Sigmoid colon (tissue), 7 donors: ENCODE measurements around the gene HDAC4. TPM values are rescaled to one million over a fixed set of nuclear protein-coding genes. Genes with fewer than 3 reads are reported as not detected.

Source experiments
- DNase-seq: peaks from one replicate; pipeline ENCODE4 v3.0.0-alpha.2; 2019
- H3K27ac ChIP-seq, 4 donors: fragments of 200-600 bp; sonication (generic); one replicate each; pipeline ENCODE4 v1.5.1; 2016 to 2019; ENCODE audit warnings: mild to moderate bottlenecking in 1 of 4
- H3K27me3 ChIP-seq, 3 donors: fragments of 200-600 bp; sonication (generic); one replicate each; pipeline ENCODE4 v1.5.1; 2019; ENCODE audit warnings: mild to moderate bottlenecking in 1 of 3
- H3K36me3 ChIP-seq, 4 donors: fragments of 200-600 bp; sonication (generic); one replicate each; pipeline ENCODE4 v1.5.1; 2016 to 2019
- H3K4me1 ChIP-seq, 4 donors: fragments of 200-600 bp; sonication (generic); one replicate each; pipeline ENCODE4 v1.5.1; 2017 to 2019
- H3K4me3 ChIP-seq, 4 donors: fragments of 200-600 bp; sonication (generic); one replicate each; pipeline ENCODE4 v1.5.1; 2017 to 2019; ENCODE audit warnings: mild to moderate bottlenecking in 2 of 4, moderate library complexity in 1 of 4
- H3K9me3 ChIP-seq, 4 donors: fragments of 200-600 bp in 3 of 4; sonication (generic) in 3 of 4; one replicate each; pipeline versions ENCODE4 v1.5.1 to v1.6.1; 2013 to 2019
- CTCF ChIP-seq, 4 experiments: fragments of 450-650 bp in 3 of 4; fragments of 200-600 bp in 1 of 4; IDR thresholded peaks; one replicate each; pipeline ENCODE4 v1.5.1; 2016 to 2019; ENCODE audit warnings: antibody characterized with exemption in 4 of 4, mild to moderate bottlenecking in 3 of 4, moderate library complexity in 2 of 4
- EP300 ChIP-seq, 4 donors: sonication (generic); formaldehyde crosslinking; IDR thresholded peaks; one replicate each; pipeline ENCODE4 v1.6.1; 2017; ENCODE audit warnings: antibody characterized with exemption in 4 of 4
- POLR2A ChIP-seq, 2 donors: fragments of 450-650 bp; IDR thresholded peaks; one replicate each; pipeline ENCODE4 v1.6.1; 2016; ENCODE audit warnings: antibody characterized with exemption in 2 of 2, mild to moderate bottlenecking in 2 of 2, moderate library complexity in 2 of 2
- POLR2AphosphoS5 ChIP-seq, 4 donors: sonication (generic); formaldehyde crosslinking; IDR thresholded peaks; one replicate each; pipeline ENCODE4 v1.6.1; 2017; ENCODE audit warnings: antibody characterized with exemption in 4 of 4
- whole genome bisulfite sequencing, 2 donors: extraction: QIAGEN DNeasy Blood & Tissue Kit; methylation state at CpG; one replicate each; pipeline ENCODE4 v1.1.7; 2013; 5-methylcytosine and 5-hydroxymethylcytosine counted together
- intact Hi-C: fragments of 100-400 bp; cut with DNase I; formaldehyde crosslinking; loops from one replicate; pipeline ENCODE4 v1.15.1; 2023
- polyA plus RNA-seq, 3 donors: library from polyadenylated mRNA; stranded (reverse); fragments of 200-250 nt; gene quantifications; one replicate each; pipeline ENCODE4 v1.2.3, GENCODE V29; 2013
- total RNA-seq, 4 donors: library from RNA; depleted of rRNA; stranded (reverse); fragments of >200 nt; gene quantifications; one replicate each; pipeline ENCODE4 v1.1.0, GENCODE V29; 2016
- donor health status: healthy with polysubstance abuse.
- donor health status: Bipolar disorder and iron deficiency.
- donor health status: healthy.

HDAC4 gene
- total and polyA plus RNA-seq, 7 donors, result 1.8 to 196 (median 77.0) TPM

DNA sequence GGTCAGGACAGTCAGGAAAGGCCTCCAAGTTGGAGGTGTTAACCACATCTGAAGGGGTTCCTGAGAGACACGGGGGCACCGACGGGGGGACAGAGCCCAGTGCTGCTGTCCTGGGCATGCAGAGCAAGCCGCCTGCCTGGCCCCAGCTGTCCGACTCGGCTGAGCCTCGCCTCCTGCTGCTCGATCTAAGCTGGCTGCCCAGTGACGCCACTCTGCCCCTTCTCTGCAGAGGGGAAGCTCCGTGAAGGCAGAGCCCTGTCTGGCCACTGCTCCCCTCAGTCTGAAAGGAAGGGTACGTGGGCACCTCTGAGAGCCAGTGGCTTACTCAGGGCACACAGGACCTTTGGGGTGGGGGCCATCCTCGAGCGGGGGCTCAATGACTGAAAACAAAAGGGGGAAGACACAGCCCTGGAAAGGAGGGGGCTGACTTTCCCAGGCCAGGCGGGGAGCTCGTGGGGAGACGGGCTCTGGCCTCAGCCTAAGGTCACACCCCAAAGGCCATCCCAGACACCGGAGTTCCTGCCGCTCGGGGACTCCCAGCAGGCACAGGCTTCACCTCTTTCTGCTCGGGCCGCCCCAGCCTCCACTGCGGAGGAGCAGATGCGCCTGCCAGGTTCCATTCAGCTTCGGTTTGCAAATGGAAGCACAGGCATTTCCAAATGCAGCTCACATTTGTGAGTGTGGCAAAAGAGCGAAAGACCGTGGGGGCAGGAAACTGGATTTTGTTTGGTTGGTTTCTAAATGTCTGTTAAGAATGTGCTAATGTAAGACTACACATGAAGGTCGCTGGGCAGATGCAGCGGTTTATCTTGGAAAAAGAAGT, 136.9 kb downstream of the HDAC4 start:
- intact Hi-C loops, result no loop called here
- H3K36me3 ChIP-seq, result no peaks in the 10 kb centered on the region
- no peak for TF ChIP-seq CTCF (IDR thresholded peaks at IDR 0.05)
- TF ChIP-seq EP300 (IDR thresholded peaks at IDR 0.05), result no peak
- TF ChIP-seq POLR2A (IDR thresholded peaks at IDR 0.05), result no peak
- TF ChIP-seq POLR2AphosphoS5 (IDR thresholded peaks at IDR 0.05), result no peak
- peaks cover 0 to 100% (median 99%) of the 10 kb centered on the region in 4 donors for H3K4me1 ChIP-seq
- no peaks in the 10 kb centered on the region for H3K27me3 ChIP-seq
- WGBS, 2 donors, result 85 to 90% methylated on average over 28 of the region's 28 CpGs
- H3K4me3 ChIP-seq, result peak overlapping the region in 1 of 4 donors; percentile 3
- H3K9me3 ChIP-seq, result no peaks in the 10 kb centered on the region
- peak overlapping the region; percentile 66 to 84 (median 82) for H3K27ac ChIP-seq
- peak; percentile 66 for DNase-seq

DNA sequence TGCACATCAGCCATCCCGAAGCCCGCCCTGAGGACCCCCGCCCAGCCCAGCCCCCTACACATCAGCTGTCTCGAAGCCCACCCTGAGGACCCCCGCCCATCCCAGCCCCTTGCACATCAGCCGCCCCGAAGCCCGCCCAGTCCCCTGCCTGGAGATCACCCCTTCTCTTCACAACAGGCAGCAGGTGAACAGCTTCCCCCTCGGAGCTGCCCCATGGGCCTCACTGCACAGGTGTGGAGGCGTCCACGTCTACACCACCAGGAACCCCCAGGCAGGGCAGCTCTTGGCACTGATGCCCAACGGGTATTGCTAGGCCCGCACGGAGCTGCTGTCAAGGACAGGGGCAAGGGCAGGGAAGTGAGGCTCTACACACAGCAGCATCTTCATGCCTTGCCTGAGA, 137.6 kb downstream of the HDAC4 start:
- 91 to 94% methylated on average over 14 of the region's 14 CpGs for WGBS, 2 donors
- no peak for TF ChIP-seq EP300 (IDR thresholded peaks at IDR 0.05)
- TF ChIP-seq POLR2AphosphoS5 (IDR thresholded peaks at IDR 0.05), result no peak
- no peak for TF ChIP-seq POLR2A (IDR thresholded peaks at IDR 0.05)
- no peak for TF ChIP-seq CTCF (IDR thresholded peaks at IDR 0.05)
- Histone ChIP-seq H3K27ac (peak overlapping the region; percentile 66 to 84 (median 82)), H3K36me3 (no peaks in the 10 kb centered on the region), H3K4me3 (no peak overlapping the region), H3K4me1 (peaks cover 0 to 100% (median 97%) of the 10 kb centered on the region in 4 donors), H3K27me3 (no peaks in the 10 kb centered on the region), H3K9me3 (no peaks in the 10 kb centered on the region)
- peak; percentile 64 for DNase-seq
- intact Hi-C loops, result no loop called here

DNA sequence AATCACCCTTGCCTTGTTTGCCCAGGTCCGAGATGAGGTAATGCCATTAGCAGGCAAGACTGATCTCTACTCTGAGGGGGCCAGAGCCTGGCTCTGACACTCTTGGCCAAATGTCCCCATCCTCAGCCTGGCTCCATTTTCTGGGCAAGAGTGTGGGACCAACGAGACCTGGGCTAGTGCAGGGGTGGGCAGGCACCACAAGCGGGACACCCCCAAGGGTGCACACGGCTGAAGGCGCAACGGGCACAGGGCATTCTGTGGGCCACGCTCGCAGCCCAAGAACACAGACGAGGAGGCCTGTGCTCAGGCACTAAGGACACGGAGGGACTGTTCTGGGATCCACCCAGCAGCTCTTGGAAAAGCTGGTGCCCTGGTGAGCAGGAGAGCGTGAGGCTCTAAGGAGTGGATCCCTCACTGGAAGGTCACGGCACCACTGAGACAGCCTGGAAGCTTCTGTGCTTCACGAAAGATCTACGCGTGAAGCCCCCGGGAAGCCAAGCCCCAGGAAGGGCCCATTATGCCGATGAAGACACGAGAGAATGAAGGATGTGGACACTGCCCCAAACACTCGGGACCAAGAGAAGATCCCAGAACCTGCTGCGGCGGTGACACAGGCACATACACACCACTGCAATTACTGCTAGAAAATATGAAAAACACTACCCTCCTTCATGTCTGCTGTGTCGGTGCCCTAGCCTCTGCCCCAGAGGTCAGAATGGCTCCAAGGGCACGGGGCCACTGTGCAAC, 138.2 kb downstream of the HDAC4 start:
- peak; percentile 58 for DNase-seq
- Histone ChIP-seq H3K36me3 (no peaks in the 10 kb centered on the region), H3K9me3 (no peaks in the 10 kb centered on the region), H3K4me3 (no peak overlapping the region), H3K27me3 (no peaks in the 10 kb centered on the region), H3K4me1 (peaks cover 0 to 98% (median 93%) of the 10 kb centered on the region in 4 donors), H3K27ac (peak overlapping the region; percentile 66 to 84 (median 82))
- 96% methylated on average over 23 of the region's 23 CpGs for WGBS, 2 donors
- intact Hi-C loops, result no loop called here
- TF ChIP-seq POLR2A (IDR thresholded peaks at IDR 0.05) (no peak), EP300 (IDR thresholded peaks at IDR 0.05) (no peak), CTCF (IDR thresholded peaks at IDR 0.05) (no peak), POLR2AphosphoS5 (IDR thresholded peaks at IDR 0.05) (no peak)

DNA sequence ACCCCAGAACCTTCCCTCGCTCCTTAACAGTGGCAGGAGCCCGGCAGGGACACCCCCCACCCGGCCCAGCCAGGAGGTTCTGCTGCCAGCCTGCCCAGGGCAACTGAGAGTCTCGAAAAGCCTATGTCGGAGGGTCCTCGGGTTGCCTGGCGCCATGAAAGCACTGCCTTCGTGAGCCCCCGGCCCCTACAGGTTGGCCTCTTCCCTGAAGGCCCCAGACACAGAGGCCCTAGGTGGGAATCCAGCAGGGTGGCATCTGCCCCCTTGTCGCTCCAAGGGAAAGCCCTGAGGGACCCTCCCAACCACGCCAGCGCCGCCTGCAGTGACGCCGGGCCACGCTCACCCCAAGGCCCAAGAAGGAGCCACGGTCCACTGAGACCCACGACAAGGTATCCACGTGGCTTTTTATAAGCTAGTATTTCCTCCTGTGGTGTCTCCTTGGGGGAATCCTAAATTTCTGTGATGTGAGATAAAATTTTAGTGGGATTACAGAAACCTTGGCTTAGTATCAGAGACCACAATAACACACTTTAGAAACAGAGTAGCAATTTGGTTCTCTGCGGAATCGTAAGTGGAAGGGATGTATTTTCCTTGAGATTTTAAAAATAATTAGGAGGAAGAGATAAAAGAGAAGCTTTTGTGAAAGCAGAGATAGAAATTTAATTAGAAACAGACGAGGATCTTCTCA, 138.9 kb downstream of the HDAC4 start:
- peak; percentile 55 for DNase-seq
- Histone ChIP-seq H3K36me3 (no peaks in the 10 kb centered on the region), H3K27me3 (no peaks in the 10 kb centered on the region), H3K27ac (peak overlapping the region; percentile 28 to 84 (median 73)), H3K9me3 (no peaks in the 10 kb centered on the region), H3K4me1 (peaks cover 0 to 97% (median 93%) of the 10 kb centered on the region in 4 donors), H3K4me3 (no peak overlapping the region)
- 96% methylated on average over 22 of the region's 22 CpGs for WGBS, 2 donors
- no peak for TF ChIP-seq EP300 (IDR thresholded peaks at IDR 0.05)
- no peak for TF ChIP-seq POLR2A (IDR thresholded peaks at IDR 0.05)
- TF ChIP-seq CTCF (IDR thresholded peaks at IDR 0.05), result no peak
- TF ChIP-seq POLR2AphosphoS5 (IDR thresholded peaks at IDR 0.05), result no peak
- intact Hi-C loops, result no loop called here
